GM21360 (cell line): ENCODE results near the gene KCNMA1.
"Not testable (repeated sequence)": the region's sequence is repeated elsewhere in the genome, so short reads cannot be mapped to it uniquely, and the experiment has no call there.

ENCODE experiments used
- ATAC-seq: cut with Tn5 transposase; IDR thresholded peaks from one replicate; pipeline ENCODE4 v1.9.1; 2021; ENCODE audit warnings: mild to moderate bottlenecking, moderate library complexity; ENCODE audit not compliant: unreplicated experiment

Gene KCNMA1

GRCh38 chr10:77405771-77406241 is 231.8 kb downstream of the KCNMA1 start:
- ATAC-seq: no peak

GRCh38 chr10:77404810-77405209 is 232.8 kb downstream of the KCNMA1 start:
- no peak for ATAC-seq

GRCh38 chr10:77403761-77404160 is 233.8 kb downstream of the KCNMA1 start:
- ATAC-seq: no peak

- ATAC-seq: no peak
Measured at GRCh38 chr10:77401683-77402082, 235.9 kb downstream of the KCNMA1 start.

GRCh38 chr10:77400033-77400432 is 237.6 kb downstream of the KCNMA1 start:
- ATAC-seq: no peak

- no peak for ATAC-seq
Measured at GRCh38 chr10:77398986-77399755, 238.4 kb downstream of the KCNMA1 start.

GRCh38 chr10:77398558-77398957 is 239.1 kb downstream of the KCNMA1 start:
- ATAC-seq: no peak

GRCh38 chr10:77397103-77397502 is 240.5 kb downstream of the KCNMA1 start:
- ATAC-seq: no peak

- no peak for ATAC-seq
Measured at GRCh38 chr10:77396290-77396689, 241.3 kb downstream of the KCNMA1 start.

GRCh38 chr10:77393821-77394501 is 243.6 kb downstream of the KCNMA1 start:
- ATAC-seq: no peak

GRCh38 chr10:77393411-77393810 is 244.2 kb downstream of the KCNMA1 start:
- no peak for ATAC-seq

GRCh38 chr10:77392851-77393250 is 244.8 kb downstream of the KCNMA1 start:
- ATAC-seq: no peak

GRCh38 chr10:77392236-77392721 is 245.3 kb downstream of the KCNMA1 start:
- no peak for ATAC-seq

GRCh38 chr10:77391605-77392235 is 245.9 kb downstream of the KCNMA1 start:
- ATAC-seq: no peak

- ATAC-seq: no peak
Measured at GRCh38 chr10:77390481-77390891, 247.1 kb downstream of the KCNMA1 start.

GRCh38 chr10:77388571-77389100 is 249.0 kb downstream of the KCNMA1 start:
- ATAC-seq: no peak

- not testable (repeated sequence) for ATAC-seq
Measured at GRCh38 chr10:77387701-77388100, 249.9 kb downstream of the KCNMA1 start.

GRCh38 chr10:77387247-77387646 is 250.4 kb downstream of the KCNMA1 start:
- no peak for ATAC-seq

- no peak for ATAC-seq
Measured at GRCh38 chr10:77386838-77387237, 250.8 kb downstream of the KCNMA1 start.

- ATAC-seq: no peak
Measured at GRCh38 chr10:77386365-77386764, 251.2 kb downstream of the KCNMA1 start.

GRCh38 chr10:77385315-77385714 is 252.3 kb downstream of the KCNMA1 start:
- ATAC-seq: no peak
